ENCODE measurements around the gene GNG7. TPM values are rescaled to one million over a fixed set of nuclear protein-coding genes. Genes with fewer than 3 reads are reported as not detected.
A peak's percentile ranks its signal among the peaks of the same experiment; 100 is the strongest.
"Not testable (repeated sequence)": the region's sequence is repeated elsewhere in the genome, so short reads cannot be mapped to it uniquely, and the experiment has no call there.

The GNG7 gene
- total and polyA plus RNA-seq, 2 donors (not counting 3 experiments of a cell fraction or from before 2014, with no cell fraction given): 0.29 to 0.84 TPM

GRCh38 chr19:2494084-2494446, 208.4 kb downstream of the GNG7 start:
- H3K79me2 ChIP-seq (ENCODE audit: control insufficient read depth, insufficient read depth, low read length): no peaks in the 10 kb centered on the region
- H2AFZ ChIP-seq (ENCODE audit: low read depth, low read length): no peak overlapping the region
- intact Hi-C loops (cut with micrococcal nuclease) (no loop called here), dilution Hi-C loops (cut with MboI; ENCODE audit: extremely low pct_ligation_motif_present, low sequenced_read_pairs) (no loop called here)
- DNase-seq (ENCODE audit: low read depth, low spot score): no peak
- H4K20me1 ChIP-seq (replicated peaks; ENCODE audit: control insufficient read depth, extremely low read depth, insufficient read depth, low read length): no peaks in the 10 kb centered on the region
- peak overlapping the region in 1 of 3 experiments; percentile 50 for H3K4me3 ChIP-seq (replicated peaks in 1 of 3; ENCODE audit: insufficient read depth in 1 of 3, low read depth in 1 of 3, low read length in 3 of 3)
- no peaks in the 10 kb centered on the region for H3K9me3 ChIP-seq (replicated peaks; ENCODE audit: control insufficient read depth, insufficient read depth, low read length)
- H3K4me1 ChIP-seq (ENCODE audit: control insufficient read depth, extremely low read depth, insufficient read depth, low read length): peaks cover 22% of the 10 kb centered on the region
- peak overlapping the region; percentile 92 for H3K9ac ChIP-seq (replicated peaks; ENCODE audit: extremely low read depth, insufficient read depth, low read length)
- no peaks in the 10 kb centered on the region for H3K36me3 ChIP-seq (ENCODE audit: control insufficient read depth in 2 of 2, extremely low read depth in 1 of 2, insufficient read depth in 2 of 2, low read length in 2 of 2)
- TF ChIP-seq MYC (IDR thresholded peaks at IDR 0.05; ENCODE audit: low read depth, low read length) (no peak), POLR2AphosphoS5 (IDR thresholded peaks at IDR 0.05; ENCODE audit: insufficient read depth, low read depth, low read length) (no peak), POLR2A (IDR thresholded peaks at IDR 0.05; ENCODE audit: low read depth, low read length) (no peak), JUN (IDR thresholded peaks at IDR 0.05; ENCODE audit: borderline replicate concordance, insufficient read depth, insufficient read length, low read depth) (no peak)
- no peak overlapping the region for H3K27ac ChIP-seq (ENCODE audit: insufficient read depth, low read depth, low read length)
- no peak for FAIRE-seq
- BruUV-seq (replicated peaks): no TSS peak
- no peak overlapping the region for H3K4me2 ChIP-seq (ENCODE audit: insufficient read depth, low read length)
- ChIA-PET POLR2A (interaction anchor here (1.1 kb wide), 1 partner anchor 18 kb away, joined by 5 read pairs; the partner anchor contains the start of gene GADD45B), CTCF (interaction anchor here (1.3 kb wide), 1 partner anchor 85 kb away, joined by 5 read pairs; no protein-coding TSS in a partner anchor)
- H3K9me1 ChIP-seq (replicated peaks; ENCODE audit: control insufficient read depth, extremely low read depth, insufficient read depth, low read length): no peaks in the 10 kb centered on the region
- H3K27me3 ChIP-seq (ENCODE audit: control insufficient read depth in 2 of 2, insufficient read depth in 2 of 2, low read length in 2 of 2): no peaks in the 10 kb centered on the region

- intact Hi-C loops (cut with micrococcal nuclease); H3K9ac ChIP-seq (replicated peaks; ENCODE audit: extremely low read depth, insufficient read depth, low read length); CTCF ChIA-PET; H2AFZ ChIP-seq (ENCODE audit: low read depth, low read length); dilution Hi-C loops (cut with MboI; ENCODE audit: extremely low pct_ligation_motif_present, low sequenced_read_pairs); H3K4me2 ChIP-seq (ENCODE audit: insufficient read depth, low read length); H3K27ac ChIP-seq (ENCODE audit: insufficient read depth, low read depth, low read length); H4K20me1 ChIP-seq (replicated peaks; ENCODE audit: control insufficient read depth, extremely low read depth, insufficient read depth, low read length); H3K79me2 ChIP-seq (ENCODE audit: control insufficient read depth, insufficient read depth, low read length); DNase-seq (ENCODE audit: low read depth, low spot score); H3K27me3 ChIP-seq (ENCODE audit: control insufficient read depth in 2 of 2, insufficient read depth in 2 of 2, low read length in 2 of 2); H3K4me3 ChIP-seq (replicated peaks in 1 of 3; ENCODE audit: insufficient read depth in 1 of 3, low read depth in 1 of 3, low read length in 3 of 3); H3K9me1 ChIP-seq (replicated peaks; ENCODE audit: control insufficient read depth, extremely low read depth, insufficient read depth, low read length); H3K36me3 ChIP-seq (ENCODE audit: control insufficient read depth in 2 of 2, extremely low read depth in 1 of 2, insufficient read depth in 2 of 2, low read length in 2 of 2); FAIRE-seq; BruUV-seq (replicated peaks); H3K9me3 ChIP-seq (replicated peaks; ENCODE audit: control insufficient read depth, insufficient read depth, low read length): not testable (repeated sequence)
- POLR2A ChIA-PET: interaction anchor here (1.1 kb wide), 1 partner anchor 17 kb away, joined by 5 read pairs; the partner anchor contains the start of gene GADD45B
- H3K4me1 ChIP-seq (ENCODE audit: control insufficient read depth, extremely low read depth, insufficient read depth, low read length): peaks cover 27% of the 10 kb centered on the region
Observed at GRCh38 chr19:2493448-2493847, 209.0 kb downstream of the GNG7 start.

All from endothelial cell of umbilical vein (primary cell).